ELF-1 (cell line): ENCODE measurements around the gene HOXA3.

Experiments
- DNase-seq: peaks from one replicate; pipeline ENCODE4 v3.0.0-alpha.2; 2016; ENCODE audit warnings: low read depth, low spot score

Gene HOXA3

DNA sequence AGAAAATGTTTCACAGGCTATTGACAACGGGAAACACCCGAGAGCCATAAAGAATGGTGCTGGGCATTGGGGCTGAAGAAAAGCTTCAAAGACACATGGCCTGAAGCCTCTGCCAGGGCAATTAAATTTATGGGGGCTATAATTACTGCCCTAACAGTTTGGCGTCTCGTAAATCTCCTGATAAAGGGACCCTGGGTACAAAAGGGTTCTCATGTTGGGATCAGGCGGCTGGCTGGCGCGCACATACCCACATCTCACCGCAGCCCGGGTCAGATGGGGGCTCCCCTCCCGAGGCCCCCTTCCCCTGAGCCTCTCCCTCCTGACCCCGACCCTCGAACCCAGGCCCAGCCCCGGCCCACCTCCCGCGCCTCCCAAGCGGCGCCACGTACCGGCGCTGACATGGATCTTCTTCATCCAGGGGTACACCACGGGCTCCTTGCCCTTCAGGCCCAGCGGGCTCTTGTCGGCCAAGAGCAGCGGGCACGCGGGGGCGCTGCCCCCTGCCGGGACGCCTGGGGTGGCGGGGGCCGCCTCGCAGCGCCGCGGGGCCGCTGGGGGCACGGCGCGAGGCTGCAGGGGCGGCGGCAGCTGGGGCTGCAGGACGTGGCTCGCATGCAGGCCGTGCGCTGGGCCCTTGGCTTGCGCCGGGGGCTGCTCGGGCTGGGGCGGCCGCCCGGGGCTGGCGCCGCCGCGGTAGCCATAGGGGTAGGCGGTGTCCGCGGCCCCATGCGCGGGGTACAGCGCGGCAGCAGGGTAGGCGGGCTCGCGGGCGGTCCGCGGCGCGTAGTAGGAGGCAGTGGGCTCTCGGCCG lies 22.4 kb downstream of the HOXA3 start:
- peak; percentile 46 for DNase-seq

DNA sequence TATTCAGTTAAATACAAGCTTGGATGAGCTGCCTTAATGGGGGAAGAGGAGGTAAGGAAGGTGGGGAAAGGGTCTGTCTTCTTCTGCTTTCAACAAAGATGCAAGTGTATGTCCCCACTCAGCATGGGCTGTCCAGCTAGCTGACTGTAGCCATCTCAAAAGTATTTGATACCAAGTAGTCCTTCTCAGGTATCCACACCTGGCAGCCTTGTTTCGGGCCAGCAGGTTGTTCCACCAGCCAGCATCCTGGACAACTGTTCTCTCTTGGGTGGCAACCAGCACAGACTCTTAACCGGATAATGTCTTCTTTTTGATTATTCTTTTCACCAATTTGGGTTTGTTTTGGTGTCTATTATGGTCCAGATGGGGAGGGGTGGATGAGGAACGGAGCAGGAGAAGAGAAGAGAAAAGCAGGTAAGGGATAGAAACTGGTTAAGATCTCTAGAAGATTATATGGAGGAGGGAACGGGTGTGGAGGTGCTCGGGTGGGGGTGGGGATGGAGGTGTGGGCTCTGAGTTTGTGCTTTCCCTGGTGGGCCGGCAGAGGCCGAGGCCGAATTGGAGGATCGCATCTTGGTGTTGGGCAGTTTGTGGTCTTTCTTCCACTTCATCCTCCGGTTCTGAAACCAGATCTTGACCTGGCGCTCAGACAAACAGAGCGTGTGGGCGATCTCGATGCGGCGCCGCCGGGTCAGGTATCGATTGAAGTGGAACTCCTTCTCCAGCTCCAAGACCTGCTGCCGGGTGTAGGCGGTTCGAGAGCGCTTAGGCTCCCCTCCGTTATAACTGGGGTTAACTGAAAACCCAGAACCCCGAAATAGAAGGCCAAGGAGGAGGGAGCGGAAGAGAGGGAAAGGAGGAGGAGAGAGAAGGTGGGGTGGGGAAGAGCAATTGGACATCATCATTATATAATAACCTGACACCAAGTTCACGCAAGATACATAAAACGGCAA lies 23.3 kb downstream of the HOXA3 start:
- DNase-seq, result peak; percentile 23

DNA sequence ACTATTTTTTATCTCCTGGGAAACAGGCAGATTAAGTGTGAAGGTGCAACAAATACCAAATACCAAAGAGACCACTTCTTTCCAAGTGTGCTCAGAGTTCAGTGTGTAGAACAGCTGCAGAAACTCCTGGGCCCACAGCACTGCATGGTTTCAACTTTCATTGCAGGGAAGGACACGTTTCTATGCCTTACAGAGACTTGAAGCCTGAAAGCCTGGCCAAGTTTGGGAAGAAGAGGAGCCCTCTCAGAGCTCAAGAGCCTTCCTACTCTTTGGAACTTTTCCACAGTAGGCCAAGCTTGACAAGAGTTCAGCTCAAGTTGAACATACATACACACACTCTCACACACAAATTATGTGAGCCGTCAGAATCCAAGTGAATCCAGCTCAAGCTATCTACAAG lies 24.3 kb downstream of the HOXA3 start:
- DNase-seq, result no peak

DNA sequence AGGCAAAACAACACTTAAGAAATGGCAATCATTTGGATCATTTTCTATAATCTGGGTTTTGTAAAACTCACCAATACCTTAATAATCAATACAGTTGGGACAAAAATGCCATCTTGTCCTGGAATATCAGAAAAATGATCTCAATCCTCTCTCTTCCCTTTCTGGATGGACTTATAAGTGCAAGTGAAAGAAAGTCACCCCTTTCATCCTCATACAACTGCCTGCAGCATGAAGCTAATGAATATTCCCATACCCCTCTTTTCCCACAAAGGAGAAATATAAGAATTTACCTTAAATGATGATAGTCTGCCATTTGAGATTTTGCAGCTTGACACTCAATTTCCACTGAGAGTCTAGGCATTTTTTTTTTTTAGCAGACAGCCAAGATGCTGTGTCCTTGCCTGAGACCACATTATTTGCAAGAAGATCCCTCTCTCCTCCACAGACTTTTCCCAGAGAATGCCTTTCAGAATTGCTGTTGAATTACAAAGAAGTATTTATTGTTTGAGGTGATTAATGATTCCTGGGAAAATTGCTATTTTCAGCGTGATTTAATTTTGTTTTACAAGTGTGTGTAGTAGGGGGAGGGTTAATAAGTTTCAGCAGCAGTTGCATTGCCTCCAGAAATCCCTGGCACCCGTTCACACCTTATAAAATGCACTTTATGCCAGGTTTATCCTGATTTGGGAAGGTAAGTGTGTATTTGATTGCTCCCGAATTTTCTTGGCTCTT lies 25.6 kb downstream of the HOXA3 start:
- no peak for DNase-seq

DNA sequence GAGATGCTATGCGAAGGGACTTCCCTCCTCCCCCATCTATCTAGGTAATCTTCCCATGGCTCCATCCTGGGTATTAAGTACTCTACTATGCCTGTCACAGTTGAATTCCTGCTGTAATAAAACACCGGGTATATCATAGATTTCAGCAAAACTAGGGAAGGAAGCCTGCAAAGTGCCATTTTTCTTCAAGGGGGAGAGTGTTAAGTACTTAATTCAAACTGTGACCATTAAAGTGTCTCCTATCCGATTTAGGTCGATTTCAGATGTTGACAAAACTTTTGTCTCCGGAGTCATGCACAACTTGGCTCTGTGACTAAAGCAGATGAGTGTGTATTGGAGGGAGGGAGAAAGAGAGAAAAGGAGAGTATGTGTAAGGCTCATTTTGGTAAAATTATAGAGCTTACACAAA lies 26.4 kb downstream of the HOXA3 start:
- no peak for DNase-seq

DNA sequence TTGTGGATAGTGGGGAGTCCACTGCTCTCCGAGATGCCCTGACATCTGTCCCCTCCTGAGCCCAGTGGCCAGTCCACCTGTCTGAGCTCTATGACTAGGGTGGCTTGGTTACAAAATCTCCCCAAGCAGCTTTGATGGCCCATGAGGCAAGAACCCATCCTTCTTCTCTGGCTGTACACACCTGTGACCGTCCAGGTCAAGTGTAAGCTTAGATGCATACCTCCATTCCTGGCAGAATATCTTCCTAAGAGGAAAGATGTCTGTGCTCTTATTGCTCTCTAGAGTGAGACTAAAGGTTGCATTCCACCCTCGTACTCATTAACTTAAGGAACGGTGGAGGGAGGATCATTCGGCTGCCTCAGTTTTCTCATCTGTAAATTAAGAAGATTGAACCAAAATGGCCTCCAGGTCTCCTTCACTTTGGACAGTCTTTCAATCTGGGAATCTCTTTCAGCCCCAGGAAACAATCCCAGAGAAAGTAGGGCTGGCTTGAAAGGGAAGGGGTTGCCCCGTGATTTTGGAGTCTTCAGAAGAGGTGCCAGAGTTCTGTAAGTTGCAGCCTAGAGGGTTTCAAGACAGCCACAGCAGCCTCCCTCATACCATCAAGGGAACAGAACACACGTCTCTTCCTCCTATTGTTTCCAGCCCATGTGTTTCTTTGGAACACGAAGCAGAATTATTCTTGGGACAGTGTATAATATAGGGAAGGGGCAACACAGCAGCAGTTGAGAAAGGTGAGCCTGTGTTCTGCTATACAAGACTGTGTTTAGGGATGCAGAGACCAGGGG lies 27.3 kb downstream of the HOXA3 start:
- DNase-seq, result peak; percentile 1

DNA sequence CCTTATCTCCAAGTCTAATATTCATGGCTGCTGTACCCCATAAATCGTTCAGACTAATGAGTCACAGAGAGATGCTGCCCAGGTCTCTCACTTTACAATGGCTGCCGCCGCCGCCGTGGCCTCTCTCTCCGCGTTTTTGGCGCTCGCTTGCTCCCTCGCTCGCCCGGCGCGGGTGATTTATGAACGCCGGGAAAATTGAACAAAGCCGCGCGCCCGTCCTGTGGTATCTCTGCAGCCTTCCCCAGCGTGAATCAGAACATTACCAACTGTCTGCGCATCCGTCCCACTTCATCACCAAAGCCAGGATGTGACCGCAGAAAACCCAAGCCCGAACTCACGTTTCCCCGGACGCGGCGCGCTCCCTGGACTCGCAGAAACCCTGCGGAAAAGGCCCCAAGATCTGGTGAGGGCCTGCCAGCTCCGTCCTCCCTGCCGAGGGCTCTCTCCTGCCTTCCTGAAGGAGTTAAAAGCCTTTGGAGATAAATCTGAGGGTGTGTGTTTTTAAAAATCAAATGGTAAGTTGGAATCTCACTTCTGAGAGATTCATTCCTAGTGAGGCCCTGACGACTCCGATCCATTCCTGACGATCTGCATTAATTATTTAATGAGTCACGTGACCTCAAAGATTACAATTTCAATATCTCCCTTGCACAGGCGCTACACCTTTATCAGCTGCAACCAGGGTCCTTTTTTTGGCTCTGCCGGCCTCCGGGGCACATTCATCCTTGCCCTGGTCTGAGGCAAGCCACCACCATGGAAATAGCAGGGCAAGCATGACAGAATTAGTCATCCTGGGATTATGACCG lies 28.1 kb downstream of the HOXA3 start:
- peak; percentile 39 for DNase-seq

DNA sequence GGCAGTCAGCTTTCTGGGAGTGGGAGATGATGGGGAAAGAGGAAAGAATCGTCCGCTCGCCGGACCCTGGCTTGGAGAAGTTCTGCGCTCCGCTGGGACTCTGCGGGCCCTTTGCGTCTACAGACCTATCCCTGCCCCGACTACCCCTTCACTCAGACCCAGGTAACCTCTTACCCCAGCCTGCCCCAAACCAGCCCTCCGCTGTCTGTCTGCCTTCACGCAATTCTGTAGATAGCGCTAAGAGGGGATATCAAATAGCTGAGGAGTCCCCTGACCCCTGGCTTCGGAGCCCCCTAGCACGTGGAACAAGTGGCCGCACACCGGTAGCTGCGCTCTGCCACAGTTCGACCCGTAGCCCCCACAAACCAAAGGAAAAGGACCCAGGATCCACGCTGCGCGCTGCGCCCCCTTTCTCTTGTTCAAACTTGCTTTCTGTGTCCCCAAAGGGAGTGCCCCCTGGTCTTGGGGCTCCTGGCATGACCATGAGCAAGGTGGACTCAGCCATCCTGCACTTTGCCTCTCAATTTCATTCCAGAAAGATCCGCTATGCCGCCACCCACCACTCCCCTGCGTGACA lies 28.8 kb downstream of the HOXA3 start:
- DNase-seq, result no peak

DNA sequence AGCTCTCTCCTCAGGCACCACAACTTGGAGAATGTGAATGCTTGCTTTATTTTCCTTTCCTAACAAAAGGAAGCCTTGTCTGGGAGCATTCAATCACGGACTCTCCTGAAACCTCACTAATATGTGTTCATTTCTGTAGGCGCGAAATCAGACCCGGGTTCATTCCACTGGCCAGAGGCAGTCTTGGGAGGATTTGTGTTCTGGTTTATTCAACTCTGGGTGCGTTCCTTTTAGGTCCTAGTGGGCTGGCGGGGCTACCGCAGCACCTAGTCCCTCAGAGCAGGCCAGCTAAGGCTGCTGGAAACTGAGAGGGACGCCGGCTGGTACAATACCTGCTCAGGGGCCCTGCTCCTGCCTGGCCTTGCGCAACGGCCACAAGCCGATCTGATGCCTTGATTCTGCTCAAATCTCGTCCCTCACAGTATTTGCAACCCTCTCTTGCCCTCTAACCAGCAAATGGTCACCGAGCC lies 29.3 kb downstream of the HOXA3 start:
- DNase-seq, result peak; percentile 74

DNA sequence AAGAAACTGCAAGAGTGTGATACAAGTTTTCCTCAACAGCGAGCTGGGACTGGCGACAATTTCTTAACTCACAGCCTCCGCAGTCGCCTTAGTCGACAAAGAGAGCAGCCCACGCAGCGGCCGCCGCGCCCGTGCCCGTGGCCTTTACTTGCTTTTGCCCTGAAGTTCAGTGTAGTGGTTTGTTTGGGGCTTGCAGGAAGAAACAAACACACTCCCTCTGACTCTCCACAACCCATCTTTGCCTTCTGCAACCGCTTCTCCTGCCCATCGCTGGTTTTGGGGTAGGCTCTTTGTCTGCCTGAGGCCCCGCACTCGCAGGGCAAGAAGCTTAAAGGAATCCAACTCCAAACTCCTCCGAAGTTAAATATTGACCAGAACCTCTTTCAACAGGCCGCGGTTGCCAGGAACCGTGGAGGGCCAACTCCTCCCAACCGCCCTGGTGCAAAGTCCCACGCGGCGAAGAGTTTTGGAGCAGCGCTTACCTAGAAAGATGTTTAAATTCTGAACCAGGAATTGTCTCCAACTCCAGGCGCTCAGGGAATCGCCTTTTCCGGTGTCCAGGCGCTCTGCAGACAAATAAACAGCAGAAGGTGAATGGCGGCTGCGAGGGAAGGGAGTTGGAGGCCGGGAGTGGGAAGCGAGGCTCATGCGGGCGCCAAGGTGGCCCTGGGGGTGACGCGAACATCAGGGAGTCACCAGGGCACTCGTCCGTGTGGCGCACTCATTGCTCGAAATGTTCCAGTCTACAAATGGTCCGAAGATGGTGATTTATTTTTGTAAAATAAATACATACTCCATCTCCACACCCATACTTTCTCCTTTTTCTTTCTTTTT lies 30.1 kb downstream of the HOXA3 start:
- DNase-seq, result peak; percentile 64

DNA sequence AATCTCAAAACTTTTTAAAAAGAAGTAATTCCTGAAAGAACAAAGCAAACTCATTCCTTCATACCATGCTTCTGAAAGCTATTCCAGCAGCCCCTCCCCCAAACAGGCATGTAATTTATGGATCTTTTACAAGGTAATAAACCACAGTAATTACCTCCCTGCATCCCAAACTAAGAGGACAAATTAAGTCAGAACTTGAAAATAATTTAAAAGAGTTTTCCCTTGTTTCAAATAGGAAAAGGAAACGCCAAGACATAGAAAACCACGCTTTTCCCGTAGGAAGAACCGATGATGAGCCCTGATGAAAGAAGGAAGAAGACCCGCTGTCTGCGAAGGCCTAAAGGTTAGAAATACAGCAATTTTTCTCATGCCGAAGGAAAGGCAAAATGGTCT lies 30.7 kb downstream of the HOXA3 start:
- no peak for DNase-seq

DNA sequence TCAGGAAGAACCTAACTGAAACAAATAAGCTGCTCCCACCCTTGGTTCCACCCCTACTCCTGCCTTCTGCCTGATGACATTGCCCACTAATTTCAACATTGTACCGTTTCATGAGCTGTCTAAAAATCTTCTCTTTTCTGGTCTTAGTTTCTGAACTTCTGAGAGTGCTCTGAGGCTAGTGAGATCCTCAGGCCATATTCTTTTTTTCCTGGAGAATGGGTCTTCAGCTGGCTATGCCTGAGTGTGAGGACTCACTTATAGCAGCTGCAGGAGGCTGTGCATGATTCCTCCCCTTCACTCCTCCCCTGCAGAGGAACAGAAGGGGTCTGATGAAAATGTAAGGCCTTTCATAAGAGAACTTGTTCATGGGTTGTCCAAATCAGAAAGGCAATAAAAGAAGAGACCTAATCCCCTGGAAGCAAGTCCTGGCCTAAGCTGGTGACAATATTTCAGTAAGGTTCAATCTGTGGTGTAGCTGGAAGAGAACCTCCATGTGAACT lies 32.9 kb downstream of the HOXA3 start:
- peak; percentile 1 for DNase-seq

DNA sequence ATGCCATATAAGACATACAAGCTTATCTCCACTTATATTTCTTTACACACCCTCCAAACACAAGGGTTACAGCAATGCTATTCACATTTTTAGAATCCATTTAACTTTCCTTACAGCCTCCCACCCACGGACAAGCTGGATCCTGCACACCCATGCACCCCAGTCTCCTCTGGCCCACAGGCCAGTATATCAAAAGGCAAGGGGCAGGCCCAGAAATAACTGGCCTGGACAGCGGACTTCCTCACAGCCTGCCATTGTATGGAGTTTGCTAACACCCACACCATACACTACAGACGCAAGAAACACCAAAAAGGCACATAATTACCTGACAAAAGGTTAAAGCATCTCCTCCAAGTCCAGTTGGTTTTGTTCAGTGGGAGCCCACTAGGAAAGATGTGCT lies 33.8 kb downstream of the HOXA3 start:
- peak; percentile 6 for DNase-seq

DNA sequence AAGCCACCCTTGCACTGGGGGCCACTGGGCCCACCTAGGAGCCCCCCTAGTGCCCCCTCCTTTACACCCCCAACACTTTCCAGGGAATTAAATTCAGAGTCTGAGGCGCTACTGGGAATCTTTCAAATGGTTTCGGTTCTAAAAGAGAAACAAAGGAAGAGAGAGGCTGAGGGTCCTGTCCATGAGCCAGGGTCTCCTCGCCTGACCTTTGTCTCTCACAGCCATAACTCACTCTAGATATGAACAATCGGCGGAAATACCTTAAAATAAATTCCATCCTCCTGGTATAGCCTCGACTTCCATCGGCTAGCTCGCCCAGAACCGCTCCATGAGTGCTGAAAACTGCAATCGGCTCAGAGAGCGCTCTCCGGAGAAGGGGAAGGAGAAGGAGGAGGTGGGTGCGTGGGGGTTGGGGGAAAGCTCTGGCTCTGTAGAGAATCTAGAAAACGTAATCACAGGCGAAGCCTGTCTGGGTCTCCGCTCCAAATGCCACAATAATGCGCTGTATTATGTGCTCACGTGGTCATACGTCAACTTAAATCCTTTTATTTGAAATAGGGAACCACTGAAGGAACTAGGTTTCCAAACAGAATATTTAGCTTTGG lies 34.4 kb downstream of the HOXA3 start:
- peak; percentile 47 for DNase-seq

DNA sequence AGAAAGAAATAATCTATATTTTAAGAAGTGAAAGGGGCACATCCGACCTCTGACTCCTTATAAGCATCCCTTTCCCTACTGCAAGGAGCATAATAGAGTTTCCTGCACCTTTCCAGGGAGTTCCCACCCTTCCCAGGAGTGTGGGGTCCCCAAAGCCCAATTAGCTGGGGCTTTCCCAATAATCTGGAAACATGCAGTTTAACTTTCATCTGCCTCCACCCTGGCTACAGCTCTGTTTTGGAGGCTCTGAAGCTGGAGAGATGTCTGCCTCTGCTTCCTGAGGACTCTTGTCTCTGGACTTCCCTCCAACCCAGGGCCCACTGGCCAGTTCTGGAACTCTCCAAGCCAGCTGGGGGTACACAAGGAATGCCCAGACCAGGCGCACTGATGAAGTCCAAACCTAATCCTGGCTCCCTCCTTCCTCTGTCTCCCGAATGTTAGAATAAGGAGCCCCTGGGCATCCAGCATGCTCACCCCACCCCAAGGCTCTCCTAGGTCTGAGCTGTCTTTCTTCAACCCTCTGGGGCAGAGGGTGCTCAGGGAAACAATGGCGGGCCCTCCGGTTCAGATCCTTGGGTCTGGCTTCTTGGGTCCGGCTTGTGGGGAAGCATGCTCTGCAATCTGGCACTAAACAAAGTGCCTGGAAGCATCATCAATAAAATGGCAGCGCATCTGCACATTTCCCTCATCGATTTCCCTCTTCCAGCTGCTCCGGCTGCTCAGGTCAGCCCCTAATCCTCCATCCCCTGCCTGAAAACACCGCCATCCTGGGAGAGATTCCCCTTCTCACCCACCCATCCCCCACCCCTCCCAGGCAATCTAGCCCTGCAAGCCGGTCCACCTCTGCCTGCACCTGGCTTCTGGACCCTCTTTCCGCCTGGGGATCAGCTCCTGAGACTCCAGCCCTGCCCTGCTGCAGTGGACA lies 35.2 kb downstream of the HOXA3 start:
- DNase-seq, result peak; percentile 59

DNA sequence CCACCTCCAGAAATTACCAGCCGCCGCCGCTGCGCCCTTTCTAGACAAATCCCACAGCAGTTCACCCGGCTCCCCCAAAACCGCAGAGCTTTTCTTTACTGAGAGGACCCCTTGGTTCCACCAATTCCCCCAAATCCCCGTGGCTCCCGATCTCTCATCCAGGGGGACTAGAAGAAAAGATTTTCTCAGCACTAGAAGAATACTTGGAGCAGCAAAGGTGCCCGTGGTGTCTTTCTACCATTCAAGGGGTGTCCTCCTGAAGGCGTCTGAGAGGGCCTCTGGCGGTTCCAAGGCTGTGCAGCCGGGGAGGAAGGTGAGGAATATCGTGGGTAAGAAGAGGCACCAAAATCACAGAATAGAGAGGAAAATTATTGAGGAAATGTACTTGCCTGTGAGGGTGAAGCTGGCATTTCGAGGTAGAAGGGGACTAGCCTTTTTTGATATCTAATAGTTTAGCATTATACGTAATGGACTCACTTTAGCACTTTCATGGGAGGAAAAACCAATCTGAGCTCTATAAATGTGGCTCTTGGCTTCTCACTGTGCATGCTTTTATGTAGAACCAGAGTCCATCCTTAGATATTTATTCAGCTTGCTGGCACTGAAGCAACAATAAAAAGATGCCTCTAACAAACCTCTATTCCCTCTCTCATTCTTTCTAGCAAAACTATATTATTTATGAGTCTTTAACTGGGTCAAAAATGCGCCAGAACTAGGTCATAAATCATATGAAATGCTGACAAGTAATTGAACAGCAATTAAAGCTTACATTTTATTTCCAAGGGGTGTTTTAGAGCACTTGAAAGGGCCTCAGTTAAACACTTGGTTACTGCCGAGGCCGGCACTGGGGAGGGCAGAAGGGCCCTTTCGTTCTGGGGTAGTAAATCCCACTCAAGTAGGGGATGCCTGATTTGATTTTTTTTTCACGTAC lies 36.1 kb downstream of the HOXA3 start:
- no peak for DNase-seq
